Smooth muscle cell (in vitro differentiated cells): ENCODE measurements around the gene OXCT2. TPM values are rescaled to one million over a fixed set of nuclear protein-coding genes. Genes with fewer than 3 reads are reported as not detected.
"Not testable (repeated sequence)": the region's sequence is repeated elsewhere in the genome, so short reads cannot be mapped to it uniquely, and the experiment has no call there.

ENCODE experiments used
- DNase-seq: peaks from one replicate; lab custom pipeline; 2025; ENCODE audit not compliant: unreplicated experiment; lab: John Stamatoyannopoulos, UW
- H2AFZ ChIP-seq: fragments of 200-600 bp; sonication (generic); 2 replicates; pipeline ENCODE4 v1.6.0; 2016; ENCODE audit warnings: antibody characterized with exemption, low read depth, mild to moderate bottlenecking
- H3F3A ChIP-seq: fragments of 200-600 bp; sonication (generic); 2 replicates; pipeline ENCODE4 v1.6.0; 2017; ENCODE audit warnings: antibody characterized with exemption, low read depth
- H3K27ac ChIP-seq: fragments of 200-600 bp; sonication (generic); 2 replicates; pipeline ENCODE4 v1.5.1; 2016; ENCODE audit warnings: low read depth, mild to moderate bottlenecking
- H3K27me3 ChIP-seq: fragments of 200-600 bp; sonication (generic); 2 replicates; pipeline ENCODE4 v1.6.1; 2016; ENCODE audit warnings: low read depth, mild to moderate bottlenecking
- H3K36me3 ChIP-seq: fragments of 200-600 bp; sonication (generic); 2 replicates; pipeline ENCODE4 v1.5.1; 2016; ENCODE audit warnings: low read depth
- H3K4me1 ChIP-seq: fragments of 200-600 bp; sonication (generic); 2 replicates; pipeline ENCODE4 v1.5.1; 2016; ENCODE audit warnings: low read depth
- H3K4me2 ChIP-seq: fragments of 200-600 bp; sonication (generic); 2 replicates; pipeline ENCODE4 v1.6.0; 2016; ENCODE audit warnings: mild to moderate bottlenecking
- H3K4me3 ChIP-seq: fragments of 200-600 bp; sonication (generic); 2 replicates; pipeline ENCODE4 v1.5.1; 2016; ENCODE audit warnings: mild to moderate bottlenecking
- H3K79me2 ChIP-seq: fragments of 200-600 bp; sonication (generic); 2 replicates; pipeline ENCODE4 v1.6.0; 2016; ENCODE audit warnings: low read depth, mild to moderate bottlenecking
- H3K9ac ChIP-seq: fragments of 200-600 bp; sonication (generic); 2 replicates; pipeline ENCODE4 v1.6.0; 2016; ENCODE audit warnings: low read depth
- H3K9me3 ChIP-seq: fragments of 200-600 bp; sonication (generic); replicated peaks from 2 replicates; pipeline ENCODE4 v1.5.1; 2016; ENCODE audit warnings: low read depth
- H4K20me1 ChIP-seq: fragments of 200-600 bp; sonication (generic); 2 replicates; pipeline ENCODE4 v1.6.0; 2016; ENCODE audit warnings: low read depth
- WGBS: methylation state at CpG from one replicate; pipeline ENCODE4 v1.1.7; 2016; ENCODE audit warnings: low lambda C conversion rate; 5-methylcytosine and 5-hydroxymethylcytosine counted together
- polyA plus RNA-seq: library from polyadenylated mRNA; unstranded; fragments of >200 nt; fragmentation: Nextera tagmentation; extraction: Ambion mirVana; gene quantifications from 2 replicates; pipeline ENCODE4 v1.2.1, GENCODE V29; 2016
- total RNA-seq: library from RNA; depleted of rRNA; stranded (reverse); fragments of >200 nt; gene quantifications from 2 replicates; pipeline ENCODE4 v1.2.3, GENCODE V29; 2014
- TF ChIP-seq, protein P1 (sequence below): fragments of 200-600 bp; sonication (generic); IDR thresholded peaks from 2 replicates; pipeline ENCODE4 v1.5.1; 2017; ENCODE audit warnings: borderline replicate concordance, mild to moderate bottlenecking, antibody characterized with exemption; ENCODE audit not compliant: insufficient read depth, poor library complexity, severe bottlenecking

OXCT2 gene
- total and polyA plus RNA-seq, 2 experiments from 2014 or later: not detected

DNA sequence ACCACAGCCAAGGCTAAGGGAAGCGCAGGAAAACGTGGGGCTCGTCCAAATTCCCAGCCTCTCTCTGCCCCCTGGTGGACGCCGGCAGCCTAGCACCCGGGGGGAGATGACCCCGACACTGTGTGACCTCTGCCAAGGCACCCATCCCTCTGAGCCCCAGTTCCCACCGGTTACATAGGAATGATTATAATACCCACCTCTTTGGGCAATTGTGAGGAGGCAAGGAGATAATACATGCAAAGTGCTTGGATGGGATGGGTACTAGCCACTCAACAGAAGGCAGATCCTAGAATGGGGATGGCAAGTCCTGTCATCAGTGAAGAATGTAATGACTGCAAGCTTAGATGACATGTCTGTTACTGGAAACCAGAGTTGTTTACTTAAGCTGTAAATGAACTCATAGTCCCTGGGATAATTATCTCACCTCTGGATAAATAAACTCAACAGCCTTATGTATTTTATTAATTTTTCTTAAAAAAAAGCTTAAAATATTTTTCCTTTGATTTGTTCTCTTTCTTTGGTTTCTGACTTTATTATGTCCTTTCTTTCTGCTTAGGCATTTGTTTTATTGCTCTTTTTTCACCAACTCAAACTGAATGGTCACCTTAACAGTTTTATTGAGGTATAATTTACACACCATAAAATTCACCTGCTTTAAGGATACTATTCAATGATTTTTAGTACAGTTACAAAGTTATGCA is 28.8 kb upstream of the OXCT2 start:
- peak overlapping the region; percentile 49 for H3K27ac ChIP-seq
- no peak overlapping the region for H2AFZ ChIP-seq
- H3K4me3 ChIP-seq: no peak overlapping the region
- no peaks in the 10 kb centered on the region for H3K27me3 ChIP-seq
- no peaks in the 10 kb centered on the region for H3K79me2 ChIP-seq
- H3K36me3 ChIP-seq: no peaks in the 10 kb centered on the region
- no peaks in the 10 kb centered on the region for H4K20me1 ChIP-seq
- H3K9me3 ChIP-seq: no peaks in the 10 kb centered on the region
- H3K4me1 ChIP-seq: peaks cover 5% of the 10 kb centered on the region
- no peaks in the 10 kb centered on the region for H3F3A ChIP-seq
- H3K9ac ChIP-seq: no peak overlapping the region
- peak overlapping the region; percentile 63 for H3K4me2 ChIP-seq
- DNase-seq: peak; percentile 10
- TF ChIP-seq, protein P1, sequence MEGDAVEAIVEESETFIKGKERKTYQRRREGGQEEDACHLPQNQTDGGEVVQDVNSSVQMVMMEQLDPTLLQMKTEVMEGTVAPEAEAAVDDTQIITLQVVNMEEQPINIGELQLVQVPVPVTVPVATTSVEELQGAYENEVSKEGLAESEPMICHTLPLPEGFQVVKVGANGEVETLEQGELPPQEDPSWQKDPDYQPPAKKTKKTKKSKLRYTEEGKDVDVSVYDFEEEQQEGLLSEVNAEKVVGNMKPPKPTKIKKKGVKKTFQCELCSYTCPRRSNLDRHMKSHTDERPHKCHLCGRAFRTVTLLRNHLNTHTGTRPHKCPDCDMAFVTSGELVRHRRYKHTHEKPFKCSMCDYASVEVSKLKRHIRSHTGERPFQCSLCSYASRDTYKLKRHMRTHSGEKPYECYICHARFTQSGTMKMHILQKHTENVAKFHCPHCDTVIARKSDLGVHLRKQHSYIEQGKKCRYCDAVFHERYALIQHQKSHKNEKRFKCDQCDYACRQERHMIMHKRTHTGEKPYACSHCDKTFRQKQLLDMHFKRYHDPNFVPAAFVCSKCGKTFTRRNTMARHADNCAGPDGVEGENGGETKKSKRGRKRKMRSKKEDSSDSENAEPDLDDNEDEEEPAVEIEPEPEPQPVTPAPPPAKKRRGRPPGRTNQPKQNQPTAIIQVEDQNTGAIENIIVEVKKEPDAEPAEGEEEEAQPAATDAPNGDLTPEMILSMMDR: peak; percentile 85
- 7% methylated on average over 8 of the region's 8 CpGs for WGBS

DNA sequence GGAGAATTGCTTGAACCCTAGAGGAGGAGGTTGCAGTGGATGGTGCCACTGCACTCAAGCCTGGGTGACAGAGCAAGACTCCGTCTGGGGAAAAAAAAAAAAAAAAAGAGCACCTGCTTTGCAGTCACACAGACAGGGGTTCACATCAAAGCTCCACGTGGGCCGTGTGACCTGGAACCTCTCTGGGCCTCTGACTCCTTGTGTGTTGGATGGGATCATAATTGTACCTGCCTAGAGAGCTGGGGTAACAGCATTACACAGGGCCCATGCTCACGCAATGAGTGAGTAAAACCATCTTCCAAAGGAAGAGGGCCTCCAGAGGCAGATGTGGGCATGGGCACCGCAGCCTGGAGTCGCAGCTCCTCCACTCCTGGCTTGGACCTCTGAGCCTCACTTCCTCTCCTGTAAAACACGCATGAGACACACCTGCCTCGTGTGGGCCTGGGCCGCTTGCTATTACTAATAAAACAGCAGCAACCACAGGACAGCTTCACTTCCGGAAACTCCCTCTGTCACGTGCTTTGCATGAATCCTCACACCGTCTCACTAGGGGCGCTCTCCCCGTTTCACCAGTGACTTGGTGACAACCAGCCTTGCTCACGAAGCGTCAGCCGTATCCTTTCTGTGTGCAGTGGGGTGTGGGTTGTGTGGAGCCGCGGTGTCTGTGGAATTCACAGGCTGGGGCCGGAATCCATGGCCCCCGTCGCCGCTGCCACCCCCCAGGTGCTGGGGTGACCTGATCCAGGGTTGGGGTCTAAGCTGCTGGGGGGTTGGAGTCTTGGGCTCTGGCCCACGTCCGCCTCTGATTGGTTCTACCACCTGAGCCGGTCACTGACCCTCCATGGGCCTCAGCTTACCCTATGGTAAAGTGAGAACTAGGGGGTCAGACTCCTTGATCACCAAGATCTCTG is 28.0 kb upstream of the OXCT2 start:
- H3K36me3 ChIP-seq, H3K4me1 ChIP-seq, DNase-seq, H3K9ac ChIP-seq, H3K27ac ChIP-seq, H3K4me2 ChIP-seq, H2AFZ ChIP-seq, H3K9me3 ChIP-seq, H3K4me3 ChIP-seq, H3K79me2 ChIP-seq, H4K20me1 ChIP-seq, H3F3A ChIP-seq, H3K27me3 ChIP-seq: not testable (repeated sequence)
- WGBS: 69% methylated on average over 26 of the region's 26 CpGs

DNA sequence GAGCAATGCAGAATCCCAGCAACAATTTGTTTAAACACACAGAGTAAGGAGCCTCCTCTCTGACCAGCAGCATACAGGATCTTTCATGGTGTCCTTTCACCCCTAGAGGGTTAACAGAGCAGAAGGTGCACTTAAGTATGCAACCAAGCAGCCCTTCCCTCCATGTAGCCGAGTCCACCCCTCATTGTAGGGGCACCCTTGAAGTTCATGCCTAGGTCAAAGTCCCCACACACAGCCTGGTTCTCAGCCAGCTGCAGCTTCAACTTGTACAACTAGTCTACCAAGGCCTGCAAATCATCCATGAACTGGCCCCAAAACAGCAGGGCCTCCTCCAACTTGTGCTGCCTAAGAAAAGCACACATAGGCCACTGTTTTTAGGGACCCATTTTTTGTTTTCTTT is 24.5 kb upstream of the OXCT2 start:
- no peaks in the 10 kb centered on the region for H3F3A ChIP-seq
- no peaks in the 10 kb centered on the region for H3K36me3 ChIP-seq
- no peak overlapping the region for H3K4me2 ChIP-seq
- DNase-seq: no peak
- H3K4me1 ChIP-seq: peaks cover 5% of the 10 kb centered on the region
- no peak overlapping the region for H3K27ac ChIP-seq
- no peak overlapping the region for H3K4me3 ChIP-seq
- no peak overlapping the region for H2AFZ ChIP-seq
- no peaks in the 10 kb centered on the region for H4K20me1 ChIP-seq
- peaks cover 14% of the 10 kb centered on the region for H3K27me3 ChIP-seq
- 74% methylated on average over 1 of the region's 1 CpG for WGBS
- TF ChIP-seq, protein P1: no peak
- H3K9me3 ChIP-seq: no peaks in the 10 kb centered on the region
- no peaks in the 10 kb centered on the region for H3K79me2 ChIP-seq
- H3K9ac ChIP-seq: no peak overlapping the region

DNA sequence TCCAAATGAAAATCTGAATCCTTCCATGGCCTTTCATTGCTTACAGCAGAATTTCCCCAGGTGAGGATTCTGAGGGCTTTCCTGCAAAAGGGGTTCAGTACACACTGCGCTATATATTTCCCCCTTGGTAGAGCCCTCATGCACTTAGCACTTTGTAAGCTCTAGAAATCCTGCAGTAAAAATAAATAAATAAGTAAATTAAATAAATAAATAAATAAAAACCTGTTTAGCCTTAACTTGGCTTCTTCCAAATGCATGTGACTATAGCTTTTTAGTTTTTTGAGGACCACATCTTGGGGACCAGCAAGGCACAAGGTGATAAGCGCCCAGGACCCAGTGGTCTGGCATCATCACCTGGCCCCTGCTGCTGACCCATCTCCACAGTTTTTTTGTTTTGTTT is 20.7 kb upstream of the OXCT2 start:
- 93% methylated on average over 2 of the region's 2 CpGs for WGBS
- H3K79me2 ChIP-seq: no peaks in the 10 kb centered on the region

More for the DNA sequence above, 20.7 kb upstream of the OXCT2 start:
- H4K20me1 ChIP-seq: no peaks in the 10 kb centered on the region
- H3K27me3 ChIP-seq: peaks cover 49% of the 10 kb centered on the region
- H3K9ac ChIP-seq: no peak overlapping the region
- no peak overlapping the region for H3K27ac ChIP-seq
- H3K36me3 ChIP-seq: no peaks in the 10 kb centered on the region
- TF ChIP-seq, protein P1: no peak
- H3K4me1 ChIP-seq: no peaks in the 10 kb centered on the region
- no peaks in the 10 kb centered on the region for H3F3A ChIP-seq
- H2AFZ ChIP-seq: no peak overlapping the region
- H3K9me3 ChIP-seq: no peaks in the 10 kb centered on the region
- H3K4me3 ChIP-seq: no peak overlapping the region
- no peak overlapping the region for H3K4me2 ChIP-seq
- DNase-seq: no peak
